HPDE6-E6E7 (cell line): ENCODE results near the gene SIDT2.
"Not testable (repeated sequence)": the region's sequence is repeated elsewhere in the genome, so short reads cannot be mapped to it uniquely, and the experiment has no call there.

Source experiments
- DNase-seq: peaks from one replicate; pipeline ENCODE4 v3.0.0; 2011; ENCODE audit warnings: missing footprints; ENCODE audit errors: extremely low spot score

SIDT2 gene

GRCh38 chr11:117204283-117205080 lies 25.9 kb downstream of the SIDT2 start:
- no peak for DNase-seq

GRCh38 chr11:117205211-117205818 lies 26.8 kb downstream of the SIDT2 start:
- no peak for DNase-seq

GRCh38 chr11:117206111-117206510 lies 27.6 kb downstream of the SIDT2 start:
- DNase-seq, result not testable (repeated sequence)

GRCh38 chr11:117206859-117207258 lies 28.3 kb downstream of the SIDT2 start:
- DNase-seq, result not testable (repeated sequence)

- DNase-seq, result not testable (repeated sequence)
Measured at GRCh38 chr11:117207481-117207880, 28.9 kb downstream of the SIDT2 start.

GRCh38 chr11:117208710-117209109 lies 30.2 kb downstream of the SIDT2 start:
- not testable (repeated sequence) for DNase-seq

- DNase-seq, result not testable (repeated sequence)
Measured at GRCh38 chr11:117209351-117210125, 31.0 kb downstream of the SIDT2 start.

GRCh38 chr11:117210620-117211019 lies 32.1 kb downstream of the SIDT2 start:
- no peak for DNase-seq

- no peak for DNase-seq
Measured at GRCh38 chr11:117212697-117213355, 34.3 kb downstream of the SIDT2 start.

GRCh38 chr11:117214404-117215110 lies 36.0 kb downstream of the SIDT2 start:
- DNase-seq, result no peak

- DNase-seq, result no peak
Measured at GRCh38 chr11:117217141-117218084, 38.9 kb downstream of the SIDT2 start.

- no peak for DNase-seq
Measured at GRCh38 chr11:117218133-117218915, 39.8 kb downstream of the SIDT2 start.

- DNase-seq, result no peak
Measured at GRCh38 chr11:117219001-117219400, 40.5 kb downstream of the SIDT2 start.

- DNase-seq, result no peak
Measured at GRCh38 chr11:117219455-117219854, 40.9 kb downstream of the SIDT2 start.

GRCh38 chr11:117219995-117220394 lies 41.5 kb downstream of the SIDT2 start:
- no peak for DNase-seq

GRCh38 chr11:117220568-117220967 lies 42.0 kb downstream of the SIDT2 start:
- no peak for DNase-seq

GRCh38 chr11:117220999-117221774 lies 42.6 kb downstream of the SIDT2 start:
- DNase-seq, result no peak

- no peak for DNase-seq
Measured at GRCh38 chr11:117221775-117222517, 43.4 kb downstream of the SIDT2 start.
